Ureter (tissue), 1 donor: Measurements from ENCODE around the gene PAQR6. TPM values are rescaled to one million over a fixed set of nuclear protein-coding genes. Genes with fewer than 3 reads are reported as not detected.
"Not testable (repeated sequence)": the region's sequence is repeated elsewhere in the genome, so short reads cannot be mapped to it uniquely, and the experiment has no call there.

Source experiments
- DNase-seq: peaks from one replicate; pipeline ENCODE4 v3.0.0-alpha.2; 2020; ENCODE audit warnings: low spot score
- total RNA-seq: library from RNA; stranded (reverse); gene quantifications from one replicate; pipeline ENCODE4 v1.2.4, GENCODE V29; 2023
- donor health status: DM: yes; HTN: yes; CAD: no.

Gene PAQR6
- total RNA-seq, 1 donor from 2014 or later: 4.4 TPM

- no peak for DNase-seq
Measured at GRCh38 chr1:156232201-156232894, 15.5 kb downstream of the PAQR6 start.

GRCh38 chr1:156230473-156230837 is 17.4 kb downstream of the PAQR6 start:
- DNase-seq: no peak

- DNase-seq: no peak
Measured at GRCh38 chr1:156229809-156230472, 17.9 kb downstream of the PAQR6 start.

GRCh38 chr1:156228501-156228900 is 19.4 kb downstream of the PAQR6 start:
- no peak for DNase-seq

- no peak for DNase-seq
Measured at GRCh38 chr1:156226782-156227181, 21.1 kb downstream of the PAQR6 start.

- DNase-seq: no peak
Measured at GRCh38 chr1:156226116-156226538, 21.7 kb downstream of the PAQR6 start.

GRCh38 chr1:156225677-156226014 is 22.2 kb downstream of the PAQR6 start:
- no peak for DNase-seq

- DNase-seq: no peak
Measured at GRCh38 chr1:156221986-156222692, 25.7 kb downstream of the PAQR6 start.

- no peak for DNase-seq
Measured at GRCh38 chr1:156220226-156220625, 27.6 kb downstream of the PAQR6 start.

- DNase-seq: no peak
Measured at GRCh38 chr1:156217871-156218270, 30.0 kb downstream of the PAQR6 start.

- DNase-seq: not testable (repeated sequence)
Measured at GRCh38 chr1:156216361-156217086, 31.3 kb downstream of the PAQR6 start.

GRCh38 chr1:156214024-156214748 is 33.7 kb downstream of the PAQR6 start:
- no peak for DNase-seq

- no peak for DNase-seq
Measured at GRCh38 chr1:156213644-156213966, 34.3 kb downstream of the PAQR6 start.

GRCh38 chr1:156212833-156213643 is 34.8 kb downstream of the PAQR6 start, which contains the start of gene PMF1:
PMF1 (plus strand) TSS chr1:156213007; CDS start chr1:156213016, 9 bp downstream.
- peak; percentile 97 for DNase-seq

- no peak for DNase-seq
Measured at GRCh38 chr1:156212130-156212529, 35.7 kb downstream of the PAQR6 start.

- DNase-seq: no peak
Measured at GRCh38 chr1:156211243-156211642, 36.6 kb downstream of the PAQR6 start.

GRCh38 chr1:156204686-156205085 is 43.2 kb downstream of the PAQR6 start:
- no peak for DNase-seq

- DNase-seq: no peak
Measured at GRCh38 chr1:156203331-156203730, 44.5 kb downstream of the PAQR6 start.

- no peak for DNase-seq
Measured at GRCh38 chr1:156200044-156200443, 47.8 kb downstream of the PAQR6 start.

GRCh38 chr1:156198831-156199349 is 49.0 kb downstream of the PAQR6 start:
- no peak for DNase-seq

GRCh38 chr1:156196445-156196844 is 51.4 kb downstream of the PAQR6 start:
- DNase-seq: no peak
